SK-N-SH treated with all-trans-retinoic acid at 6 μM for 48 hours (cell line): ENCODE data around the gene IL16.

Experiments used
- ARNTL ChIP-seq: fragments of 450-650 bp; formaldehyde crosslinking; IDR thresholded peaks from 2 replicates; pipeline ENCODE4 v1.5.0; 2020; ENCODE audit warnings: low read depth, mild to moderate bottlenecking, moderate library complexity, borderline replicate concordance
- CREB5 ChIP-seq: fragments of 250-450 bp; sonication (Bioruptor Pico); IDR thresholded peaks from 2 replicates; pipeline ENCODE4 v1.5.1; 2020; ENCODE audit warnings: low read depth, mild to moderate bottlenecking, moderate library complexity
- CSRNP3 ChIP-seq: fragments of 250-450 bp; sonication (Bioruptor Pico); IDR thresholded peaks from 2 replicates; pipeline ENCODE4 v1.5.1; 2021; ENCODE audit warnings: mild to moderate bottlenecking, moderate library complexity
- RARB ChIP-seq: fragments of 250-450 bp; sonication (Bioruptor Pico); IDR thresholded peaks from 2 replicates; pipeline ENCODE4 v1.8.0; 2021; ENCODE audit warnings: mild to moderate bottlenecking, moderate library complexity

GRCh38 chr15:81197688-81198281, 1.1 kb downstream of the IL16 start:
- no peak for TF ChIP-seq RARB
- no peak for TF ChIP-seq ARNTL (CRISPR knock-in tag)
- no peak for TF ChIP-seq CSRNP3 (CRISPR knock-in tag)
- TF ChIP-seq CREB5 (CRISPR knock-in tag) = no peak
